ENCODE results near the gene TDRD12.
"Not testable (repeated sequence)": the region's sequence is repeated elsewhere in the genome, so short reads cannot be mapped to it uniquely, and the experiment has no call there.

- TF ChIP-seq CTCF, POLR2A (IDR thresholded peaks at IDR 0.05): not testable (repeated sequence)
Observed at GRCh38 chr19:32693151-32694108, 26.1 kb upstream of the TDRD12 start.
